ENCODE results near the gene UBE2Z.

Gene UBE2Z

GRCh38 chr17:48905987-48906515 lies 2.2 kb upstream of the UBE2Z start:
- Histone ChIP-seq H3K36me3 (ENCODE audit: insufficient read depth, low read length) (peaks cover 8% of the 10 kb centered on the region; the same call in 1 of the 2 replicates), H3K27me3 (ENCODE audit: insufficient read depth, low read length) (no peaks in the 10 kb centered on the region), H3K4me3 (ENCODE audit: low read depth, low read length) (no peak overlapping the region), H3K27ac (ENCODE audit: low read depth, low read length) (no peak overlapping the region), H3K4me1 (ENCODE audit: control insufficient read depth, insufficient read depth, low read length, unreplicated experiment) (peaks cover 25% of the 10 kb centered on the region), H2AFZ (ENCODE audit: low read length, unreplicated experiment) (no peak overlapping the region), H3K79me2 (ENCODE audit: control insufficient read depth, insufficient read depth, low read length, unreplicated experiment) (peaks cover 23% of the 10 kb centered on the region)

DNA sequence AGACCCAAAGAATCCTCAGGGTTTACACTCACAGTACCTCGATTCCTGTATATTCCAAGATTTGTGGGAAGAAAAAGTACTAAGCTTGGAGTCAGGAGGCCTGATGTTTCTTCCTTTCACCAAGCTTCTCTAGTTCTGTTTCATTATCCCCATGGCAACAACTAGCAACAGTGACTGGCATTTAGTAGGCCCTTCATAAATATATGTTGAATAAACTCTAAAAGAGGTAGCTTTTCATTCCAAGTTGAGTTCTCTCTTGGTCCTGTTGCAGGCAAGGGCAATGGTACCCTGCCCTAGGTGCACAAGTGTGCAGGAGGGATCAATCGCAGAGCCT lies 527 bp upstream of the UBE2Z start:
- H3K4me3 ChIP-seq (ENCODE audit: low read depth, low read length): peak overlapping the region; percentile 90
- peaks cover 23% of the 10 kb centered on the region for H3K36me3 ChIP-seq (ENCODE audit: insufficient read depth, low read length)
- no peaks in the 10 kb centered on the region for H3K27me3 ChIP-seq (ENCODE audit: insufficient read depth, low read length)
- peak overlapping the region; percentile 89 for H3K27ac ChIP-seq (ENCODE audit: low read depth, low read length)
- H3K4me1 ChIP-seq (ENCODE audit: control insufficient read depth, insufficient read depth, low read length, unreplicated experiment): peaks cover 42% of the 10 kb centered on the region
- peaks cover 39% of the 10 kb centered on the region for H3K79me2 ChIP-seq (ENCODE audit: control insufficient read depth, insufficient read depth, low read length, unreplicated experiment)
- H2AFZ ChIP-seq (ENCODE audit: low read length, unreplicated experiment): peak overlapping the region; percentile 47

DNA sequence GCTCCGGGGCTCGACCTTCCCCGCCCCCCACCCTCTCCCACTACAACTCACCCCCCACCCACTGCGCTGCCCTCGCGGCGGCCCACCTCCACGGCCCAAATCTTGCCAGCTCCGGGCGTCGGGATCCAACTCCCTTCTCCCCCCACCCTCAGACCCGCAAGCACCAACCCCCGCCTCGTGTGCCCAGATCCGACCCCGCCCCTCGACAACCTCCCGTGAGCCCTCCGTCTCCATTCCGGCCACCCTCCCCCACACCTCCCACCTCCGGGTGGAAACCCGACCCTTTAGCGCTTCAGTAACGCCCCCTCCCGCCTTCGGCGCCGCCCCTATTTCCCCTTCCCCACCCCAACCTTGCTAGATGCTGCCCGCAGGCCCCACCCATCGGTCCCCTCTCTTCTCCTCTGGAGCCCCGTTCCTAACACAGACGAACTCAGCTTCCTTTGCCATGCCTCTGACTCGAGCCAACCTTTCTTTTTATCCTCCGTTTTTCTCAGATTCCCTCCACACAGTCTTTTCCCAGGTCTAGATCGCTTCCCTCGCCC lies 717 bp downstream of the UBE2Z start:
- H3K4me1 ChIP-seq (ENCODE audit: control insufficient read depth, insufficient read depth, low read length, unreplicated experiment): peaks cover 47% of the 10 kb centered on the region
- H3K4me3 ChIP-seq (ENCODE audit: low read depth, low read length): peak overlapping the region; percentile 90
- peaks cover 51% of the 10 kb centered on the region for H3K79me2 ChIP-seq (ENCODE audit: control insufficient read depth, insufficient read depth, low read length, unreplicated experiment)
- H3K27me3 ChIP-seq (ENCODE audit: insufficient read depth, low read length): no peaks in the 10 kb centered on the region
- H2AFZ ChIP-seq (ENCODE audit: low read length, unreplicated experiment): no peak overlapping the region
- peak overlapping the region; percentile 89 for H3K27ac ChIP-seq (ENCODE audit: low read depth, low read length)
- peaks cover 30% of the 10 kb centered on the region for H3K36me3 ChIP-seq (ENCODE audit: insufficient read depth, low read length)

DNA sequence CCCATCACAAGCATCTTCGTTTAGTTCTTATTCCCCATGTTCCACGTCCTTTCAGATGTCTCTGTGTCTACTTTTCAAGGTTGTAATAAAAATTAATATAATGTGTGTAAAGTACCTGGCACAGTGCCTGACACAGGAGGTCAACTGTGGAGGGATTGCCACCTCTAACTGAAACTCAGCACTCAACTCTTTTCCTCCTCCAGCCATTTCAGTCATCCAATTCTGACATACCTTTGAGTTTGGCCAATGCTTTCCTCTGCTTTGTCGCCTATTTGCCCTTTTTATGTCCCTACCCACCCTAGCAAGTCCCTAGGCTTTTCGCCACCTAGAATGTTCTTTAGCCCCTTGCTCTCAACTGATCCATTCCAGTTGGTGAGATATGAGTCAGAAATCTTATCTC lies 1.6 kb downstream of the UBE2Z start:
- no peak overlapping the region for H2AFZ ChIP-seq (ENCODE audit: low read length, unreplicated experiment)
- peaks cover 52% of the 10 kb centered on the region for H3K4me1 ChIP-seq (ENCODE audit: control insufficient read depth, insufficient read depth, low read length, unreplicated experiment)
- no peaks in the 10 kb centered on the region for H3K27me3 ChIP-seq (ENCODE audit: insufficient read depth, low read length)
- H3K36me3 ChIP-seq (ENCODE audit: insufficient read depth, low read length): peaks cover 35% of the 10 kb centered on the region
- peaks cover 60% of the 10 kb centered on the region for H3K79me2 ChIP-seq (ENCODE audit: control insufficient read depth, insufficient read depth, low read length, unreplicated experiment)
- H3K4me3 ChIP-seq (ENCODE audit: low read depth, low read length): peak overlapping the region; percentile 90
- peak overlapping the region; percentile 89 for H3K27ac ChIP-seq (ENCODE audit: low read depth, low read length)

GRCh38 chr17:48910370-48910769 lies 2.2 kb downstream of the UBE2Z start:
- Histone ChIP-seq H3K36me3 (ENCODE audit: insufficient read depth, low read length) (peaks cover 35% of the 10 kb centered on the region), H3K79me2 (ENCODE audit: control insufficient read depth, insufficient read depth, low read length, unreplicated experiment) (peaks cover 66% of the 10 kb centered on the region)

GRCh38 chr17:48912476-48912875 lies 4.3 kb downstream of the UBE2Z start:
- Histone ChIP-seq H3K79me2 (ENCODE audit: control insufficient read depth, insufficient read depth, low read length, unreplicated experiment) (peaks cover 75% of the 10 kb centered on the region), H3K4me1 (ENCODE audit: control insufficient read depth, insufficient read depth, low read length, unreplicated experiment) (peaks cover 58% of the 10 kb centered on the region), H3K4me3 (ENCODE audit: low read depth, low read length) (no peak overlapping the region; the same call in 1 of the 2 replicates), H3K36me3 (ENCODE audit: insufficient read depth, low read length) (peaks cover 37% of the 10 kb centered on the region), H2AFZ (ENCODE audit: low read length, unreplicated experiment) (no peak overlapping the region), H3K27me3 (ENCODE audit: insufficient read depth, low read length) (no peaks in the 10 kb centered on the region), H3K27ac (ENCODE audit: low read depth, low read length) (peak overlapping the region; percentile 42)

More at GRCh38 chr17:48910370-48910769, 2.2 kb downstream of the UBE2Z start:
- Histone ChIP-seq H3K4me3 (ENCODE audit: low read depth, low read length) (peak overlapping the region; percentile 90), H2AFZ (ENCODE audit: low read length, unreplicated experiment) (no peak overlapping the region), H3K27ac (ENCODE audit: low read depth, low read length) (peak overlapping the region; percentile 89; the same call in 1 of the 2 replicates), H3K4me1 (ENCODE audit: control insufficient read depth, insufficient read depth, low read length, unreplicated experiment) (peaks cover 57% of the 10 kb centered on the region), H3K27me3 (ENCODE audit: insufficient read depth, low read length) (no peaks in the 10 kb centered on the region)

DNA sequence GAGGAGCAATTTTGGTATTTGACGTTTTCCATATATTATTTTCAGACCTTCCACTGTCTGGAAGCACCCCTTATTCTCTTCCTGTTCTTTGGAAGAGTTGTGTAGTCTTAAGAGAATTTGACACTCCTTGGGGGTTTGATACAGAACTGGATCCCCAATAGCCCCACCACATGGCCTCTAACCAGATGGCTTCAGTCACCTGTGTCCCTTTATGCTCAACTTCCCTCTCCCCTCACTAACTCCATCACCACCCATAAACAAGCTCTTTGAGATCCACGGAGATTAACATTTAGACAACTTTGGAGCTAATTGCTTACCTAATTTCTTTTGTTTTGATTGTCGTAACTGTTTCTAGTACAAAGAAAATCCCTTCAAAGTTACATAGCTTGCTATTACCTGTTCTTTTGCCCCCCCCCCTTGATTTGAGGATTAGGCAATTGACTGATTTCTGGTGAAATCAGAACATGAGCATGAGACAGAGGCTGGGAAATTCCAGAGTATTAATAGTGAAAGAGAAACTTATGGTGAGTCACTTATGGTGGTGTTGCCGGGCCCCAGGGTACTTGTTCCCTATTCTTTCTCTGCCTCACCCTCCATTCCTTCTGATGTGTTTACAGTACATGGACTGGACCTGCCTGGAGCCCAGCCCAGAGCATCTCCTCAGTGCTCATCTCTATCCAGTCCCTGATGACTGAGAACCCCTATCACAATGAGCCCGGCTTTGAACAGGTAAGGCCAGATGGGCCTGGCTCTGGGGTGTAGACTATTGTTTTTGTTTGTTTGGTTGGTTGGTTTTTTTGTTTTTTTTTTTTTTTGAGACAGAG lies 7.5 kb downstream of the UBE2Z start:
- Histone ChIP-seq H3K4me3 (ENCODE audit: low read depth, low read length) (peak overlapping the region; percentile 38; the same call in 1 of the 2 replicates), H3K79me2 (ENCODE audit: control insufficient read depth, insufficient read depth, low read length, unreplicated experiment) (peaks cover 80% of the 10 kb centered on the region), H3K27ac (ENCODE audit: low read depth, low read length) (peak overlapping the region; percentile 95)

GRCh38 chr17:48925251-48925990 lies 17.2 kb downstream of the UBE2Z start:
- Histone ChIP-seq H2AFZ (ENCODE audit: low read length, unreplicated experiment) (no peak overlapping the region), H3K4me3 (ENCODE audit: low read depth, low read length) (no peak overlapping the region), H3K27me3 (ENCODE audit: insufficient read depth, low read length) (no peaks in the 10 kb centered on the region), H3K36me3 (ENCODE audit: insufficient read depth, low read length) (peaks cover 37% of the 10 kb centered on the region), H3K27ac (ENCODE audit: low read depth, low read length) (no peak overlapping the region), H3K4me1 (ENCODE audit: control insufficient read depth, insufficient read depth, low read length, unreplicated experiment) (no peaks in the 10 kb centered on the region), H3K79me2 (ENCODE audit: control insufficient read depth, insufficient read depth, low read length, unreplicated experiment) (peaks cover 13% of the 10 kb centered on the region)

More for the DNA sequence above, 7.5 kb downstream of the UBE2Z start:
- H3K36me3 ChIP-seq (ENCODE audit: insufficient read depth, low read length): peaks cover 43% of the 10 kb centered on the region
- H2AFZ ChIP-seq (ENCODE audit: low read length, unreplicated experiment): no peak overlapping the region
- H3K4me1 ChIP-seq (ENCODE audit: control insufficient read depth, insufficient read depth, low read length, unreplicated experiment): peaks cover 45% of the 10 kb centered on the region
- H3K27me3 ChIP-seq (ENCODE audit: insufficient read depth, low read length): no peaks in the 10 kb centered on the region

- Histone ChIP-seq H3K4me1 (ENCODE audit: control insufficient read depth, insufficient read depth, low read length, unreplicated experiment) (no peaks in the 10 kb centered on the region), H3K79me2 (ENCODE audit: control insufficient read depth, insufficient read depth, low read length, unreplicated experiment) (peaks cover 9% of the 10 kb centered on the region), H2AFZ (ENCODE audit: low read length, unreplicated experiment) (no peak overlapping the region), H3K27ac (ENCODE audit: low read depth, low read length) (no peak overlapping the region), H3K4me3 (ENCODE audit: low read depth, low read length) (no peak overlapping the region), H3K27me3 (ENCODE audit: insufficient read depth, low read length) (no peaks in the 10 kb centered on the region), H3K36me3 (ENCODE audit: insufficient read depth, low read length) (peaks cover 34% of the 10 kb centered on the region)
Measured at GRCh38 chr17:48925991-48926342, 17.8 kb downstream of the UBE2Z start.

- Histone ChIP-seq H3K27me3 (ENCODE audit: insufficient read depth, low read length) (no peaks in the 10 kb centered on the region), H3K4me3 (ENCODE audit: low read depth, low read length) (no peak overlapping the region), H3K79me2 (ENCODE audit: control insufficient read depth, insufficient read depth, low read length, unreplicated experiment) (peaks cover 4% of the 10 kb centered on the region), H3K36me3 (ENCODE audit: insufficient read depth, low read length) (peaks cover 34% of the 10 kb centered on the region), H3K27ac (ENCODE audit: low read depth, low read length) (no peak overlapping the region), H3K4me1 (ENCODE audit: control insufficient read depth, insufficient read depth, low read length, unreplicated experiment) (no peaks in the 10 kb centered on the region), H2AFZ (ENCODE audit: low read length, unreplicated experiment) (no peak overlapping the region)
Measured at GRCh38 chr17:48927978-48928745, 20.0 kb downstream of the UBE2Z start.

All from ACC112 (cell line).